Erythroblast (primary cell): Measurements from ENCODE around the gene NAE1.

Source experiments
- DNase-seq, 2 experiments: peaks; one replicate each; lab custom pipeline; 2025; lab: John Stamatoyannopoulos, UW
- GATA1 ChIP-seq: IDR thresholded peaks from 2 replicates; pipeline ENCODE4 v1.6.1; 2011; ENCODE audit warnings: low read depth, mild to moderate bottlenecking, control low read depth, low read length, moderate library complexity
- POLR2A ChIP-seq: IDR thresholded peaks from 2 replicates; pipeline ENCODE4 v1.6.1; 2011; ENCODE audit warnings: mild to moderate bottlenecking, low read length

NAE1 gene

DNA sequence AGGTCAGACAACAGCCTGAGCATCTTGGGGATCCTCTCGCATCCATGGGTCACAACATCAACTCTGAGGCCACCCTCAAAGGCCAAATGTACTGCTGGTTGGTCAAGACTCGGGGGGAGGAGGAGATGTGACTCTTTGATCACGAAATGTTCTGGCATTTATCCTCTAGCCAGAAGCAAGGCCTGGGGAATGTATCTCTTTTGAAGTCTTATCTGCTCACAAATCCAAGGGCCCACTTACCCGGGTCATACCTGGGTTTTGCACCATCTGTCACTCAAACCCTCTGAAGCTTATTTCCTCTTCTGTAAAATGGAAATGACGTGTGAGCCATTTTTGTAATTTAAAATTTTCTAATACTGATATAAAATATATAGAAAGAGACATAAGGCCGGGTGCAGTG is 26.7 kb upstream of the NAE1 start:
- TF ChIP-seq POLR2A (no peak), GATA1 (no peak)
- DNase-seq: no peak

DNA sequence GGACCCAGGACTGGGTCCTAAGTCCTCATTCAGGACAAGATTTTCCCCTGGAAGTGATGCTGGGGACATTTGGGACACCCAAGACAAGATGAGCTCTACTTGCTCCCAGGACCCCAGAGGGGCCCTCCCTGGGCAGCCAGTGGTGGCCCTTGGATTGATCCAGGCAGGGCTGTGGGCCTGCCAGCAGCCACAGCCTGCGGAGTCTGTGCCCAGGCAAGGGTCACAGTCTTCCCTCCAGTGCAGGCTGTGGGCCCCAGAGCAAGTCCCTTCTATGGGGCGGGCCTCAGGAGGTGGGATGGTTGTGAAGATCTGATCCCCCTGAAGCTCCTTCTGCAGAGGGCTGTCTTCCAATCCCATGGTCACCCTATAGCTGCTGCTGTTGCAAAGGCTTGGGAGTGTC is 26.0 kb upstream of the NAE1 start:
- DNase-seq: no peak

DNA sequence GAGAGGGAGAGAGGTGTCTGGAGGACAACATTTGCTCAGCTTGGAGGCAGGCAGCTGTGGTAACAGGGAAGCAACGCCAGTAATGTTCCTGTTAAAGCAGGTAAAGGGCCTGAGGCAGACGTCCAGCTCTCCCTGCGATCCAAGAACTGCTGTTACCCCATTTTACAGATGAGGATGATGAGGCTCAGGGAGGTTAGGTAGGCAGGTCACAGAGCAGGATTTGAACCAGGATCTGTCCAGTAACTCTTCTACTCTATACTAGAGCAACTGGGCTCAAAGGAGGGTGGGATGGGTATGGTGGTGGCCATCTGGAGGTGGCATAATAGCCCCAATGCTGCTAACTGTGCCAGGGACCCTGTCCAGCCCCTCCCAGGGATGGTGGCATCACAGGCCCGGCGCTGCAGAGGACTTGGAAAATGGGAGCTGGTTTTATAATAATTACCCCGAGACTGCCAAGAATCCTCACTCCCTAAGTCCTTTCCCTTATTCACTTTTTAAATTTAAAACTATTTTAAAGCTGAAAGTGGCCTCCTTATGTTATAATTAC is 25.5 kb upstream of the NAE1 start:
- TF ChIP-seq POLR2A (no peak), GATA1 (no peak)
- no peak for DNase-seq

More for the DNA sequence above, 26.0 kb upstream of the NAE1 start:
- TF ChIP-seq POLR2A: no peak
- TF ChIP-seq GATA1: no peak

DNA sequence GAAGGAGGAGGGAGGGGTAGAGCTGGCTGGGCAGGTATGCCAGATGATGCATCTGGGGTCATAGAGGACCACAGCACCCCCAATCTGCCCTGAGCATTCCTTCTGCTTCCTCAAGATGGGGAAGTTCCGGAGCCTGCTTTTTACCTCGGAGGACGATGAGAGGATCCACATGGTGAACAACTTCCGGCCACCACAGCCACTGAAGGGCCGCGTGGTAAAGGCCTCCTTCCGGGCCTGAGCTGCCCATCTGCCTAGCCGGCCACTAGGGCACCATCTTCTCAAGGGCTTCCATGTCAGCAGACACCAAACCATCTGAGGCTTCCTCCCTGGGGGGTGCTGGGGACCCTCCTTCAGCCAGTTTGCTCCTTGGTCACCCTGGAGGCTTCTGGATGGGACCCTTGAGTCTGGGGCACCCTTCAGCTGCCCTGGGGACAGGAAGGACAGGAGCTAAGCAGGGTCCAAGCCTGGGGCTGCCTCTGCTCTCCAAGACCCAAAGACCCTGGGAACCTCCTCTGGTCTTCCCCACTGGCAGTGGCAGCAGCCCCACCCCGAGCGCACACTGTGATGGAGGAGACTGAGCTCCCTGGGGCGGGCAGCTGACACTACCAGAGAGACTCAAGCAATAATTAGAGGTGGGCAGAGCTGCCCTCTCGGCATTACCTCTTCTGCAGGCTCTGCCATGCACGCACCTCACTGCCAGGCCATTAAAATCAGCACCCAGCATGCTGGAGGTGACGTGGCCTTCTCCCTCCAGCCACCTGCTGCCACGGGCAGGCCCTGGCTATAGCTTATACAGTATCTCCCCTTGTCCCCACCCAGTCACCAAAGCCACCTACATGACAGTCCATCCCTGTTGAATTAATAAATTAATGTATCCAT is 22.7 kb upstream of the NAE1 start:
- TF ChIP-seq POLR2A (no peak), GATA1 (no peak)
- DNase-seq: no peak

DNA sequence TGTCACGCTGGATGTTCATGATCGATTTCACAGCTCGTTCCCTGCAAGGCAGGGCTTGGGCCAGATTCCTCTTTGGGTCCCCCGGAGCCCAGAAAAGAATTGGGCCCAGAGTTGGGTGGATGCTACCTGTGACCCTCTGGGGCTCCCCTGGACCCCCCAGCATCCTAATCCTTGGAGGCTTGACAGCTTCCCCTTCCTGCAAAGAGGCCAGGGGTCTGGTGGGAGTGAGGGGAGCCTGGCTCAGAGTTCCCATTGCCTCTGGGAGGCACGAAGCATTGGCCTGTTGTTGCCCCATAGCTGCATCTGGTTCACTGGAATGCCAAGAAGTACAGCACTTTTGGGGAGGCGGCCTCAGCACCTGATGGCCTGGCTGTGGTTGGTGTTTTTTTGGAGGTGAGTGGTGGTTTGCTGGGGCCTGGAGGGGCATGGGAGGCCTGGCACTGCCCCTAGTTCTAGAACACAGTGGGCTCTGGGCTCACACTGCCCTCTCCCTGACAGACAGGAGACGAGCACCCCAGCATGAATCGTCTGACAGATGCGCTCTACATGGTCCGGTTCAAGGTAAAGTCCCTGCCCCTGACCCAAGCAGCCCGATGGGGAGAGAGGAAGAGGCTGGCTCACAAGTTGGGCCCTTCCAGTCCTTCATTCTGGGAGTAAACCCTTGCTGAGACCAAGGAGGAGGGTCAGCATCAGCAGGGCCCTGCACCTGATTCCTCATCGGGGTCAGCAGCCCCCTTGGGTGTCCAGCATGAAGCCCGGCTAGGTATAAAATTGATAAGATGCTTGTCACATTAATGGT is 20.6 kb upstream of the NAE1 start:
- TF ChIP-seq GATA1 (no peak), POLR2A (no peak)
- no peak for DNase-seq

DNA sequence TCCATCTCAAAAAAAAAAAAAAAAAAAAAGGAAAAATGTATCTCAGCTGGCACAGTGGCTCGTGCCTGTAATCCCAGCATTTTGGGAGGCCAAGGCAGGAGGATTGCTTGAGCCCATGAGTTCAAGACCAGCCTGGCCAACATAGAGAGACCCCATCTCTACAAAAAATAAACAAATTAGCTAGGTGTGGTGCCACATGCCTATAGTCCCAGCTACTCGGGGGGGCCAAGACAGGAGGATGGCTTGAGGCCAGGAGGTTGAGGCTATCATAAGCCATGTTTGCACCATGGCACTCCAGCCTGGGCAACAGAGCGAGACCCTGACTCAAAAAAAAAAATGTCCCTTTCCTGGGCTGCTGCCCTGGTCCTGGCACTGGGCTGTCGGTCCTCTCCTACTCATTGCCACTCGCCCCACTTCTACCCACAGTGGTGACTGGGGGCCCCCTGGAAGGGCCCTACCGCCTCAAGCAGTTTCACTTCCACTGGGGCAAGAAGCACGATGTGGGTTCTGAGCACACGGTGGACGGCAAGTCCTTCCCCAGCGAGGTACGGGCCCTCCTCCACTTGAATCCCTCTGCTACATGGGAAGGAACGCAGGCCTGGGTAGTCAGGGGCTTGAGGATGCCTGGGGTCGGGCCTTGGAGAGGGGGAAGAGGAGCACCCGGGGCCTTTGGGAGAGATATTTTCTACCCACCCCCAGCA is 19.5 kb upstream of the NAE1 start:
- no peak for TF ChIP-seq GATA1
- no peak for TF ChIP-seq POLR2A
- no peak for DNase-seq

DNA sequence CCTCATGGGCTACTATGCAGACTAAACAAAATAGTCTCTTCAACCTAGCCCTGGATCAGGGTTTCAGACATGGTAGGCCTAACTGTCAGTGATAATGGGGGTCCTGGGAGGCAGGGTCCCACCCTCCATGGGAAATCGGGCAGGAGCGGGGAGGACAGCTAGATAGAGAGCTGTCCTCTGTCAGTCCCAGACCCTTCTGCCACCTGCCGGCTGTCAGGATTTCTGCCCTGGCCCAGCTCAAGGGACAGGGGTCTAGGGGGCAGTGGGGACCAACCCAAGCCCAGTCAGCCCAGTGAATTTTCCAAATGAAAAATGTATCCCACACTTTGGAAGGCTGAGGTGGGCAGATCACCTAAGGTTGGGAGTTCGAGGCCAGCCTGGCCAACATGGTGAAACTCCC is 18.8 kb upstream of the NAE1 start:
- TF ChIP-seq POLR2A: no peak
- TF ChIP-seq GATA1: no peak
- DNase-seq: no peak

DNA sequence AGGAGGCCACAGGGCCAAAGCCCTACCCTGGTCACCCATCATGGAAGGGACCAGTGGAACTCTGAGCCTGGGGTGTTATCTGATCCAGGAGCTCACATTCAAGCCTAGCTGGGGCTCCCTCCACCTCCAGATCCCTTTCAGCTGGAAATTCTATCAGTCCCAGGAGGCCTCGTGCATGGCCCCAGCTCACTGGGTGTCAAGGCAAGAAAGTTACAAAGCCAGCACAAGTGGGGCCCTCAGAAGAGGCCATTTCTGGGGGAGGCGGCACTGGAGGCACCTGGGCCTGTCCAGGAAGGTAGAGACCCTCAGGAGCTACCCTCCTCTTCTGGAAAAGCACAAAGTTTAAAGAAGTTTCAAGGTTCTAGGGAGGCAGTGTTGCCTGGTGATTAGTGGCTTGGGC is 18.2 kb upstream of the NAE1 start:
- TF ChIP-seq GATA1 (no peak), POLR2A (no peak)
- DNase-seq: peak in 1 of 2 experiments; percentile 18

DNA sequence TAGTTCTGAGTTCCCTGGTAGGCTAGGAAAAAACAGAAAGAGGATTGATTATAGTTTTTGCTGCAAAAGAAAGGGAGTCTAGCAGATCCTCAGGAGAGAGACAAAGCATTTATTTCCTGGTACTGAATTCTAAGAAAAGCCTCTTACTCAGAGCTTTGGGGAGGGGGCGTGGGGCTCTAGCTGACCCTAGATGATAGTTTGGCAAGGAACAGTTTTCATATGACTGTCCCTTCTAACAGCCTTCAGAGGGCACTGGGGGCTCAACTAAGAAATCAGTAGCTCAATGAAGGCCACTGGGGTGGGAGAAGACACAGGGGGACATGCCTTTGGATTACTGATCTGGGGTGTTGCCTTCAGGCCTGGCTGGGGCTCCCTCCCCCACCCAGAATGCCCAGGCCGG is 17.4 kb upstream of the NAE1 start:
- DNase-seq: no peak
- no peak for TF ChIP-seq GATA1
- TF ChIP-seq POLR2A: no peak

DNA sequence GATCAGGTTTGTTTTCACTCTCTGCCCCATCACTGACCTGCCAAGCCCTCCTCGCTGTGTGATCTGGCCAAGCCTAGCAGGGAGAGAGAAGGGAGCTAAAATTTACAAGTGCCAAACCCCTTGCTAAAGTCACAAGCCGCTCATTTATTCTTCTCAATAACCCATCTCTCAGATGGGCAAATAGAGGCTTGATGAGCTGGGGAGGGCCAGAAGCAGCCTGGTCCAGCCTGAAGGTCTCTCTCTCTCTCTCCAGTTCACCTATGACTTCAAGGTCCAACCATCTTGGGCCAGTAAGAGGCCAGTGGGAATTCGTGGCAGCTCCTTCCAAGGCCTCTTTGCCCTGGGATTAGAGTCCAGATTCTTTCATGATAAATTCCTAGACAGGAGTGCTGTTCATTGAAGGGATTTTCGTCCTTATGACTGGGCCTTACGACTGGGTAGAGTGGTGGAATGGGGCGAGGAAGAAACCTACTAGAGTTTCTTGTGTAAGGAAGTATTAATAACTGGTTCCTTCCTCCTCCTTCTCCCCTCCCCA is 16.8 kb upstream of the NAE1 start:
- no peak for TF ChIP-seq POLR2A
- TF ChIP-seq GATA1: no peak
- no peak for DNase-seq

DNA sequence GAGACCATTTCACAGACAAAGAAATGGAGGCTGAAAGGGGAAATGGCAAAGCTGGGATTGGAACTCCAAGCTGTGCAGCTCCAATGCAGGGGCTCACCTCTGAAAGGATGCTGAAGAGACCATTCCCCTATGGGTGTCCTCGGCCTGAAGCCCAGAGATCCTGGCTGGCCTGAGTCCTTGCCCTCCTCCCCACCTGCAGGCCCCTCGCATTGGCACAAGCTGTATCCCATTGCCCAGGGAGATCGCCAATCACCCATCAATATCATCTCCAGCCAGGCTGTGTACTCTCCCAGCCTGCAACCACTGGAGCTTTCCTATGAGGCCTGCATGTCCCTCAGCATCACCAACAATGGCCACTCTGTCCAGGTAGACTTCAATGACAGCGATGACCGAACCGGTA is 16.1 kb upstream of the NAE1 start:
- TF ChIP-seq GATA1 (no peak), POLR2A (no peak)
- no peak for DNase-seq

DNA sequence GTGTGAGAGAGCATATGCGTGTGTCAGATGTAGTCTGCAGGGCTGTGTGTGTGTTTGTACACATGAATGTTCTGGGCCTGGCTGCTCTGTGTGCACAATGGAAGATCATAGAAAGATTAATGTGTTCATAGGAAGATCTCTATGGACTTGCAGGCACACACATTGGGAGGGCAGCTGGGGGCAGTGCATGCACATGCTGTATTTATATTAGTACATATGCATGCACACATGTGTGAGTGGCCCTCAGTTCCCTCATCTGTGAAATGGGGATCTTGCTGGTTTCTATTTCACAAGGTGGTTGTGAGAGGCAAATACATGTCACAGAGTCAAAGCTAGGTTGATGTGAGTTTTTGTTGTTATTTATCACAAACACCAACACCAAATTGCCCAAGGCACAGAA is 15.5 kb upstream of the NAE1 start:
- TF ChIP-seq POLR2A: no peak
- TF ChIP-seq GATA1: no peak
- no peak for DNase-seq

DNA sequence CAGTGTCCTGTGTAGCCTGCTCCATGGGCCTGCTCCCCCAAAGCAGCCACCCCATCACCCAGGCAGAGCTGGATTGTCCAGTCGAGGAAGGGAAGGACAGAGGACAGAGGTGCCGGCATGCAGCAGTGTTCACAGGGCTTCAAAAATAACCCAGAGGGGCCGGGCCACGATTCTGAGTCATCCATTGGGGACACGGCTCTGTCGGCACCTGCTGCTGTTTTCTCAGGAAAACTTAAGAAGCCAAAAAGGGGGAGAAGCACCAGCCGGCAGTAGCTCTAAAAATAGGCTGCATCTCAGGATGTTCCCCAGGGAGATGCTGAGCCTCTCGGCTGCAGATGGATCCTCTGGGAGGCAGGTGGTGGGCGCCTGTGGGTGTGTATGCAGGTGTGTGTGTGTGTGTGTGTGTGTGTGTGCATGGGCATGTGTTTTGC is 15.0 kb upstream of the NAE1 start:
- TF ChIP-seq POLR2A: no peak
- TF ChIP-seq GATA1: no peak
- DNase-seq: no peak
